DND-41 (cell line): ENCODE measurements around the gene FHIT.

Experiments used
- ATAC-seq: fragments of 200-7000 bp; cut with Tn5 transposase; 3 replicates; pipeline ENCODE4 v1.9.1; 2021; ENCODE audit warnings: low read depth; ENCODE audit not compliant: insufficient read depth
- DNase-seq: peaks from one replicate; pipeline ENCODE4 v3.0.0-alpha.2; 2020
- H2AFZ ChIP-seq: 2 replicates; pipeline ENCODE4 v1.6.0; 2012; ENCODE audit warnings: low read depth, low read length
- H3K27ac ChIP-seq: 2 replicates; pipeline ENCODE4 v1.5.1; 2012; ENCODE audit warnings: low read length, inconsistent platforms
- H3K27me3 ChIP-seq: fragments of 200-600 bp; sonication (generic); 2 replicates; pipeline ENCODE4 v1.6.0; 2012; ENCODE audit warnings: low read length, mild to moderate bottlenecking, inconsistent platforms; ENCODE audit not compliant: insufficient read depth, poor library complexity
- H3K36me3 ChIP-seq: 2 replicates; pipeline ENCODE4 v1.5.1; 2012; ENCODE audit warnings: low read length, inconsistent platforms; ENCODE audit not compliant: insufficient read depth
- H3K4me1 ChIP-seq: 2 replicates; pipeline ENCODE4 v1.5.1; 2012; ENCODE audit warnings: mild to moderate bottlenecking, low read length; ENCODE audit not compliant: insufficient read depth
- H3K4me2 ChIP-seq: 2 replicates; pipeline ENCODE4 v1.6.0; 2012; ENCODE audit warnings: mild to moderate bottlenecking, moderate library complexity, low read length, inconsistent platforms; ENCODE audit not compliant: insufficient read depth
- H3K4me3 ChIP-seq, 2 experiments: fragments of 200-600 bp in 1 of 2; shearing (Covaris generic) in 1 of 2; 2 replicates each; pipeline ENCODE4 v1.5.1; 2012 to 2016; ENCODE audit warnings: inconsistent platforms in 2 of 2, low read length in 2 of 2, mild to moderate bottlenecking in 2 of 2, low read depth in 1 of 2, moderate library complexity in 1 of 2
- H3K79me2 ChIP-seq: 2 replicates; pipeline ENCODE4 v1.6.0; 2012; ENCODE audit warnings: low read length, inconsistent platforms; ENCODE audit not compliant: insufficient read depth
- H3K9ac ChIP-seq: 2 replicates; pipeline ENCODE4 v1.6.0; 2012; ENCODE audit warnings: low read depth, mild to moderate bottlenecking, inconsistent platforms, low read length, moderate library complexity
- H3K9me3 ChIP-seq: 2 replicates; pipeline ENCODE4 v1.5.1; 2012; ENCODE audit warnings: low read length, moderate library complexity, mild to moderate bottlenecking, inconsistent platforms; ENCODE audit not compliant: insufficient read depth, severe bottlenecking
- H4K20me1 ChIP-seq: 2 replicates; pipeline ENCODE4 v1.6.0; 2012; ENCODE audit warnings: low read length; ENCODE audit not compliant: insufficient read depth
- CTCF ChIP-seq: IDR thresholded peaks from 2 replicates; pipeline ENCODE4 v1.5.1; 2012; ENCODE audit warnings: borderline replicate concordance, low read length, moderate library complexity, mild to moderate bottlenecking; ENCODE audit not compliant: poor library complexity, severe bottlenecking; ENCODE audit errors: extremely low read depth
- EZH2 ChIP-seq: IDR thresholded peaks from 3 replicates; pipeline ENCODE4 v1.6.1; 2012; ENCODE audit warnings: borderline replicate concordance, low read depth, mild to moderate bottlenecking, moderate library complexity, low read length, inconsistent platforms; ENCODE audit not compliant: severe bottlenecking

The FHIT gene

GRCh38 chr3:59784164-59784563 lies 1467.1 kb downstream of the FHIT start:
- H3K36me3 ChIP-seq, result peaks cover 32% of the 10 kb centered on the region
- H3K4me3 ChIP-seq, result no peak overlapping the region
- no peaks in the 10 kb centered on the region for H3K27me3 ChIP-seq
- ATAC-seq (no peak), DNase-seq (no peak)
- no peak overlapping the region for H3K27ac ChIP-seq
- H3K4me1 ChIP-seq, result peaks cover 9% of the 10 kb centered on the region; the same call in 1 of the 2 replicates
- H4K20me1 ChIP-seq, result no peaks in the 10 kb centered on the region
- no peak overlapping the region for H3K9ac ChIP-seq
- no peak overlapping the region for H2AFZ ChIP-seq
- no peaks in the 10 kb centered on the region for H3K9me3 ChIP-seq
- H3K4me2 ChIP-seq, result no peak overlapping the region
- H3K79me2 ChIP-seq, result no peaks in the 10 kb centered on the region
- TF ChIP-seq EZH2, result no peak
- no peak for TF ChIP-seq CTCF

DNA sequence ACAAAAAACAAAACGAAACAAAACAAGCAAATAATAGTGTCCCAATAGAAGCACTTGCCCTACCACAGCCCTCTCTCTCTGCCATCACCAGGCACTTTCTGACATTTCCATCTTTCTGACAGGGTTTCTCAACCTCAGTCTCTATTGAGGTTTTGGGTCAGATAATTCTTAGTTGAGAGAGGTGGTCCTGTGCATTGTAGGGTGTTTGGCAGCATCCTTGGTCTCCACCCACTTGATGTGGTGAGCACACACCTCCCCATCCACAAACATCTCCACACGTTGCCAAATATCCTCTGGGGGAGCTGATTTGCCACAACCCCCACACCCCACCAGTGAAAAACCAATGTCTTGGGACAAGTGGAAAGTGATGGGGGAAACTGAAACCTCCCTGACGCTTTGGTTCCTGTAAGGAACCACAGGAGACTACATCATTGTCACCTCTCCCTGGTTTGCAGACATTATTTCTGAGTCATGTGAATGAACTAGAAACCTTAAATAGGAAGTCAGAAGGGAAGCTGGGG lies 1467.7 kb downstream of the FHIT start:
- Histone ChIP-seq H3K79me2 (no peaks in the 10 kb centered on the region), H3K27ac (no peak overlapping the region), H3K27me3 (no peaks in the 10 kb centered on the region), H3K9me3 (no peaks in the 10 kb centered on the region), H3K4me2 (no peak overlapping the region), H3K9ac (no peak overlapping the region), H4K20me1 (no peaks in the 10 kb centered on the region), H3K4me1 (peaks cover 9% of the 10 kb centered on the region; the same call in 1 of the 2 replicates), H3K4me3 (no peak overlapping the region), H2AFZ (no peak overlapping the region), H3K36me3 (peaks cover 32% of the 10 kb centered on the region)
- DNase-seq (no peak), ATAC-seq (peak; percentile 52; the same call in 1 of the 3 replicates)
- TF ChIP-seq CTCF, result no peak
- TF ChIP-seq EZH2, result no peak

DNA sequence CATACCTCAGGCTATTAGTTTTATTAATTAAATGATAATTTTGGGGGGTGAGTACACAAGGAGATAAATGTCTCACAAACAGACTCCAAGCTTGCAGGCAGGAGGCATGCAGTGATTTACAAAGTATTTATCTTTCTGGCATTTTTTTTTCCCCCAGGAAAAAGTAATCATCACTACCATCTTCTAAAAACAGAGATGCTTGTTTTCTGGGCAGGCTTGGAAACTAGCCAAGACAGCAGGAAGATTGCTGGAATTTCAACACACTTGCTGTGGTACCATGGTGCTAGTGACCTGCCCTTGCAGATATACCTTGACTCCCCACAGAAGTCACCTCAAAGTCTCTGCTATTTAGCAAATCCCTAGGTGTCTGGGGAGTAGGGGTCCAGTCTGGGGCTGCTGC lies 1468.6 kb downstream of the FHIT start:
- H3K79me2 ChIP-seq, result no peaks in the 10 kb centered on the region
- H3K9ac ChIP-seq, result no peak overlapping the region
- TF ChIP-seq CTCF (no peak), EZH2 (no peak)
- no peaks in the 10 kb centered on the region for H3K9me3 ChIP-seq
- H3K4me3 ChIP-seq, result no peak overlapping the region
- DNase-seq, result no peak
- no peak overlapping the region for H3K4me2 ChIP-seq
- H4K20me1 ChIP-seq, result no peaks in the 10 kb centered on the region
- H2AFZ ChIP-seq, result no peak overlapping the region
- H3K27ac ChIP-seq, result no peak overlapping the region
- H3K4me1 ChIP-seq, result peaks cover 9% of the 10 kb centered on the region; the same call in 1 of the 2 replicates
- H3K27me3 ChIP-seq, result no peaks in the 10 kb centered on the region
- peaks cover 29% of the 10 kb centered on the region; the same call in 1 of the 2 replicates for H3K36me3 ChIP-seq
- ATAC-seq, result no peak
